ENCODE results near the gene SYT12. TPM values are rescaled to one million over a fixed set of nuclear protein-coding genes. Genes with fewer than 3 reads are reported as not detected.

Gene SYT12
- total and polyA plus RNA-seq, 2 of the 8 experiments (the other 6 are each of a cell fraction or from before 2014, with no cell fraction given), result 1.4 to 3.3 TPM

GRCh38 chr11:66992041-66992440, 30.9 kb upstream of the SYT12 start:
- Histone ChIP-seq H2AK5ac (ENCODE audit: low read depth, low read length) (no peak overlapping the region), H3K27ac (ENCODE audit: low read depth, low read length) (no peak overlapping the region), H4K91ac (replicated peaks; ENCODE audit: insufficient read length, low read length) (no peak overlapping the region), H3K79me2 (ENCODE audit: control insufficient read depth in 1 of 2, insufficient read depth in 2 of 2, low read length in 2 of 2) (no peaks in the 10 kb centered on the region), H3K36me3 (ENCODE audit: control insufficient read depth in 2 of 4, insufficient read depth in 4 of 4, low read length in 3 of 4) (no peaks in the 10 kb centered on the region), H3K79me1 (ENCODE audit: low read depth, low read length) (no peaks in the 10 kb centered on the region), H2BK120ac (replicated peaks; ENCODE audit: low read depth, low read length) (no peak overlapping the region), H3K4ac (replicated peaks; ENCODE audit: insufficient read length, low read depth, low read length) (no peak overlapping the region), H4K5ac (ENCODE audit: insufficient read length, low read depth, low read length) (no peak overlapping the region), H3K56ac (replicated peaks; ENCODE audit: insufficient read length, low read depth, low read length) (no peak overlapping the region), H2BK15ac (ENCODE audit: low read length) (no peak overlapping the region), H3K14ac (ENCODE audit: insufficient read length) (no peak overlapping the region), H3K4me3 (ENCODE audit: extremely low read depth in 1 of 4, insufficient read depth in 2 of 4, low read depth in 3 of 4, low read length in 4 of 4) (no peak overlapping the region), H3K23me2 (ENCODE audit: low read depth, low read length) (no peaks in the 10 kb centered on the region), H3K27me3 (replicated peaks in 1 of 4; ENCODE audit: control insufficient read depth in 3 of 4, extremely low read depth in 1 of 4, insufficient read depth in 3 of 4, low read length in 3 of 4) (no peaks in the 10 kb centered on the region), H3K23ac (ENCODE audit: insufficient read length) (no peak overlapping the region), H2BK5ac (ENCODE audit: low read depth, low read length) (no peak overlapping the region), H2BK12ac (ENCODE audit: low read depth, low read length) (no peak overlapping the region), H3K4me1 (replicated peaks in 1 of 4; ENCODE audit: control insufficient read depth in 3 of 4, insufficient read depth in 4 of 4, low read length in 3 of 4) (peaks cover 0 to 6% (median 5%) of the 10 kb centered on the region in 4 experiments; a peak in 6 of 7 replicates), H2BK20ac (ENCODE audit: low read length) (no peak overlapping the region), H3K18ac (ENCODE audit: extremely low read depth, low read length) (no peak overlapping the region), H4K8ac (ENCODE audit: extremely low read depth, insufficient read depth, low read length) (no peak overlapping the region), H3K4me2 (ENCODE audit: insufficient read depth in 1 of 2, low read depth in 2 of 2, low read length in 2 of 2) (no peak overlapping the region), H3K9ac (replicated peaks in 1 of 4; ENCODE audit: extremely low read depth in 1 of 4, low read depth in 3 of 4, low read length in 3 of 4) (no peak overlapping the region), H2AFZ (ENCODE audit: low read length) (no peak overlapping the region), H4K20me1 (replicated peaks in 1 of 2; ENCODE audit: control insufficient read depth in 1 of 2, insufficient read depth in 2 of 2, low read length in 2 of 2) (no peaks in the 10 kb centered on the region), H3K9me3 (ENCODE audit: insufficient read depth in 2 of 2, low read depth in 1 of 2, low read length in 1 of 2) (no peaks in the 10 kb centered on the region)
- FAIRE-seq, result no peak
- DNase-seq (ENCODE audit: low read depth in 1 of 2, low spot score in 2 of 2), result no peak
- WGBS, 2 experiments (ENCODE audit: extremely low coverage in 1 of 2, insufficient coverage in 1 of 2, insufficient read length in 1 of 2, insufficient replicate concordance in 2 of 2, low coverage in 1 of 2, low lambda C conversion rate in 2 of 2, missing lambda C conversion rate in 1 of 2), result 96% methylated on average over 2 of the region's 2 CpGs; no CpG with 5 or more reads in 1 of the 2 experiments
- TF ChIP-seq YY1 (IDR thresholded peaks at IDR 0.05; ENCODE audit: low read depth, low read length) (no peak), SIN3A (conservative IDR thresholded peaks at IDR 0.05 in 1 of 2, IDR thresholded peaks at IDR 0.05 in 1 of 2; ENCODE audit: low read depth in 1 of 2, low read length in 2 of 2) (no peak), HDAC6 (IDR thresholded peaks at IDR 0.05; ENCODE audit: low read depth, low read length) (no peak), KDM4A (IDR thresholded peaks at IDR 0.05; ENCODE audit: low read depth, low read length, severe bottlenecking) (no peak), SIX5 (IDR thresholded peaks at IDR 0.05; ENCODE audit: low read depth, low read length) (no peak), BACH1 (IDR thresholded peaks at IDR 0.05; ENCODE audit: low read length) (no peak), SP1 (IDR thresholded peaks at IDR 0.05; ENCODE audit: low read depth, low read length) (no peak), TCF12 (IDR thresholded peaks at IDR 0.05; ENCODE audit: low read depth, low read length) (no peak), RBBP5 (IDR thresholded peaks at IDR 0.05; ENCODE audit: borderline replicate concordance, low read depth, low read length) (no peak), JUND (IDR thresholded peaks at IDR 0.05; ENCODE audit: low read length) (no peak), PHF8 (conservative IDR thresholded peaks at IDR 0.05; ENCODE audit: low read depth, low read length) (no peak)
- ChIA-PET CTCF (ENCODE audit: partially characterized antibody) (interaction anchor here (0.6 to 1.6 kb wide), 5 partner anchors 29 to 181 kb away, joined by 3 to 8 read pairs (median 3); no protein-coding TSS in a partner anchor), POLR2A (ENCODE audit: partially characterized antibody) (interaction anchor here (0.6 to 0.9 kb wide), 2 partner anchors 11 to 218 kb away, joined by 3 read pairs; no protein-coding TSS in a partner anchor)
